HEK293T (cell line): Measurements from ENCODE around the gene GABARAP.

Source experiments
- FOXM1 ChIP-seq: fragments of 450-650 bp; IDR thresholded peaks from 2 replicates; pipeline ENCODE4 v1.6.1; 2017; ENCODE audit warnings: mild to moderate bottlenecking, borderline replicate concordance
- HDGF ChIP-seq: fragments of 450-650 bp; IDR thresholded peaks from 2 replicates; pipeline ENCODE4 v1.6.1; 2017; ENCODE audit warnings: antibody characterized with exemption, borderline replicate concordance
- L3MBTL2 ChIP-seq: fragments of 450-650 bp; conservative IDR thresholded peaks from 2 replicates; pipeline ENCODE4 v1.6.1; 2016; ENCODE audit warnings: mild to moderate bottlenecking
- PKNOX1 ChIP-seq: fragments of 450-650 bp; IDR thresholded peaks from 2 replicates; pipeline ENCODE4 v1.6.1; 2016
- SUZ12 ChIP-seq: fragments of 450-650 bp; IDR thresholded peaks from 2 replicates; pipeline ENCODE4 v1.6.1; 2016; ENCODE audit warnings: mild to moderate bottlenecking
- ZNF384 ChIP-seq: fragments of 450-650 bp; IDR thresholded peaks from 2 replicates; pipeline ENCODE4 v1.6.1; 2016

GRCh38 chr17:7234083-7234951 lies 7.9 kb downstream of the GABARAP start, which contains the start of gene DVL2:
- TF ChIP-seq SUZ12: no peak
- no peak for TF ChIP-seq ZNF384
- TF ChIP-seq HDGF: no peak
- no peak for TF ChIP-seq PKNOX1
- no peak for TF ChIP-seq FOXM1
- TF ChIP-seq L3MBTL2: peak; percentile 87
